HepG2 (cell line): ENCODE data around the gene PRM3. TPM values are rescaled to one million over a fixed set of nuclear protein-coding genes. Genes with fewer than 3 reads are reported as not detected.

ENCODE experiments used
- EHMT2 ChIP-seq: fragments of 200-600 bp; sonication (generic); IDR thresholded peaks from 2 replicates; pipeline ENCODE4 v1.7.0; 2017; ENCODE audit warnings: antibody characterized with exemption, low read depth, low read length, borderline replicate concordance
- NRL ChIP-seq: sonication (generic); formaldehyde crosslinking; IDR thresholded peaks from 2 replicates; pipeline ENCODE4 v1.5.0; 2020; ENCODE audit warnings: missing genetic modification reagents, mild to moderate bottlenecking, moderate library complexity, borderline replicate concordance
- ZNF20 ChIP-seq: sonication (generic); formaldehyde crosslinking; IDR thresholded peaks from 2 replicates; pipeline ENCODE4 v1.4.0; 2020; ENCODE audit warnings: mild to moderate bottlenecking, moderate library complexity, missing genetic modification reagents
- ZNF879 ChIP-seq: sonication (generic); formaldehyde crosslinking; IDR thresholded peaks from 2 replicates; pipeline ENCODE4 v1.8.1; 2023; ENCODE audit warnings: missing genetic modification reagents
- polyA plus RNA-seq, 8 experiments: library from polyadenylated mRNA; depleted of rRNA in 3 of 8; stranded (reverse) in 7 of 8; unstranded in 1 of 8; fragments of >200 nt; fragmentation: Illumina TruSeq in 4 of 8; extraction: Trizol in 4 of 8; gene quantifications; 2 replicates each; pipeline versions ENCODE4 v1.2.1 to v1.2.3, GENCODE V29; 2011 to 2016; ENCODE audit warnings: low read depth in 4 of 8, missing spikeins in 1 of 8, mixed read lengths in 1 of 8; ENCODE audit not compliant: insufficient read depth in 1 of 8
- total RNA-seq, 5 experiments: library from RNA; depleted of rRNA; stranded (reverse); fragments of >200 nt; fragmentation: Illumina TruSeq; extraction: Trizol; gene quantifications; 2 replicates each; pipeline ENCODE4 v1.2.3, GENCODE V29; 2016; ENCODE audit warnings: low read depth in 1 of 5
- TF ChIP-seq, protein P1 (sequence below): sonication (generic); formaldehyde crosslinking; IDR thresholded peaks from 2 replicates; pipeline ENCODE4 v1.4.0; 2020; ENCODE audit warnings: missing genetic modification reagents, borderline replicate concordance
- TF ChIP-seq, protein P2 (sequence below): sonication (generic); formaldehyde crosslinking; IDR thresholded peaks from 2 replicates; pipeline ENCODE4 v1.4.0; 2020; ENCODE audit warnings: missing genetic modification reagents, mild to moderate bottlenecking, borderline replicate concordance
- TF ChIP-seq, protein P3 (sequence below): IDR thresholded peaks from 2 replicates; pipeline ENCODE4 v1.6.1; 2012; ENCODE audit warnings: low read depth, low read length, improper control_type of control experiment
- TF ChIP-seq, protein P4 (sequence below): sonication (generic); formaldehyde crosslinking; conservative IDR thresholded peaks from 2 replicates; pipeline ENCODE4 v1.4.0; 2020; ENCODE audit warnings: missing genetic modification reagents
- TF ChIP-seq, protein P5 (sequence below): sonication (generic); formaldehyde crosslinking; IDR thresholded peaks from 2 replicates; pipeline ENCODE4 v1.4.0; 2020; ENCODE audit warnings: low read depth, mild to moderate bottlenecking, missing genetic modification reagents
- TF ChIP-seq, protein P6 (sequence below): sonication (generic); formaldehyde crosslinking; IDR thresholded peaks from 2 replicates; pipeline ENCODE4 v1.4.0; 2020; ENCODE audit warnings: mild to moderate bottlenecking, missing genetic modification reagents

PRM3 gene
- total and polyA plus RNA-seq, 2 of the 13 experiments (the other 11 are each of a cell fraction or from before 2014, with no cell fraction given) = not detected

DNA sequence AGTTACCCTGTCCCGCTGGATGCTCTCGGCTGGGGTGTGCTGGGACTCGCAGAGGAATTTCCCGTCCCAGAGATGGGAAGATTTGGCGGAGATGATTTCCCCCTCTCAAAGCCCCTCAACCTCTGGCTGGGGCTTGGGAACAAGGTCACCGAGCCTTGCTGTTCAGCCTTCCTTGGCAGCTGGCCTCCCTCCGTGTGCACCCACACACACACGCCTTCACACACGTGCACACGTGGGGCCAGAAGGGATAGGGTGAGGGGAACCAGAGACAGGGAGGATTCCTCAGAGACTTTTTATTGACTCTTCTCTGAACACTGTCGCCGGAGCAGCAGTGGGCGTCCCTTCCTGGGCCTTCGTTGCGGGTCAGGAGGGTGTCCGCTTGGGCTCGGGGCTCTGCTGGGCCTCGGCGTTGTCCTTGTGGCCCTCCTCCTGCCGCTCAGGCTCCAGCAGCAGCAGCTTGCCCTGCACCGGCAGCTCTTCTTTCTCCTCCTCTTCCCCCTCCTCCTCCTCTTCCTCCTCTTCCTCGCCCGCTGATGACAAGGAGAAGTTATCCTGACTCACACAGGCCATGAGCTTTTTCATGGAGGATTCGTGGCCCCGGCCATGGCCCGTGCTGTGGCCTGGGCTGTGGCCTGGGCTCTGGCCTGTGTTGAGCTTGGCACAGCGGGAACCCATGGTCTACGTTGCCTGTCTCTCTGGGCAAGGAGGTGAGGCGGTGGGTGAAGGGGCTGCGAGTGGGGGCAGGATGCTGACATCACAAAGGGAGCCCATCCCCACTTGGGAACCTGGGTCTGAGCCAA, at the start of gene PRM3 (continued):
- TF ChIP-seq, protein P1, sequence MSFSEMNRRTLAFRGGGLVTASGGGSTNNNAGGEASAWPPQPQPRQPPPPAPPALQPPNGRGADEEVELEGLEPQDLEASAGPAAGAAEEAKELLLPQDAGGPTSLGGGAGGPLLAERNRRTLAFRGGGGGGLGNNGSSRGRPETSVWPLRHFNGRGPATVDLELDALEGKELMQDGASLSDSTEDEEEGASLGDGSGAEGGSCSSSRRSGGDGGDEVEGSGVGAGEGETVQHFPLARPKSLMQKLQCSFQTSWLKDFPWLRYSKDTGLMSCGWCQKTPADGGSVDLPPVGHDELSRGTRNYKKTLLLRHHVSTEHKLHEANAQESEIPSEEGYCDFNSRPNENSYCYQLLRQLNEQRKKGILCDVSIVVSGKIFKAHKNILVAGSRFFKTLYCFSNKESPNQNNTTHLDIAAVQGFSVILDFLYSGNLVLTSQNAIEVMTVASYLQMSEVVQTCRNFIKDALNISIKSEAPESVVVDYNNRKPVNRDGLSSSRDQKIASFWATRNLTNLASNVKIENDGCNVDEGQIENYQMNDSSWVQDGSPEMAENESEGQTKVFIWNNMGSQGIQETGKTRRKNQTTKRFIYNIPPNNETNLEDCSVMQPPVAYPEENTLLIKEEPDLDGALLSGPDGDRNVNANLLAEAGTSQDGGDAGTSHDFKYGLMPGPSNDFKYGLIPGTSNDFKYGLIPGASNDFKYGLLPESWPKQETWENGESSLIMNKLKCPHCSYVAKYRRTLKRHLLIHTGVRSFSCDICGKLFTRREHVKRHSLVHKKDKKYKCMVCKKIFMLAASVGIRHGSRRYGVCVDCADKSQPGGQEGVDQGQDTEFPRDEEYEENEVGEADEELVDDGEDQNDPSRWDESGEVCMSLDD (CRISPR knock-in tag) = no peak
- TF ChIP-seq, protein P2, sequence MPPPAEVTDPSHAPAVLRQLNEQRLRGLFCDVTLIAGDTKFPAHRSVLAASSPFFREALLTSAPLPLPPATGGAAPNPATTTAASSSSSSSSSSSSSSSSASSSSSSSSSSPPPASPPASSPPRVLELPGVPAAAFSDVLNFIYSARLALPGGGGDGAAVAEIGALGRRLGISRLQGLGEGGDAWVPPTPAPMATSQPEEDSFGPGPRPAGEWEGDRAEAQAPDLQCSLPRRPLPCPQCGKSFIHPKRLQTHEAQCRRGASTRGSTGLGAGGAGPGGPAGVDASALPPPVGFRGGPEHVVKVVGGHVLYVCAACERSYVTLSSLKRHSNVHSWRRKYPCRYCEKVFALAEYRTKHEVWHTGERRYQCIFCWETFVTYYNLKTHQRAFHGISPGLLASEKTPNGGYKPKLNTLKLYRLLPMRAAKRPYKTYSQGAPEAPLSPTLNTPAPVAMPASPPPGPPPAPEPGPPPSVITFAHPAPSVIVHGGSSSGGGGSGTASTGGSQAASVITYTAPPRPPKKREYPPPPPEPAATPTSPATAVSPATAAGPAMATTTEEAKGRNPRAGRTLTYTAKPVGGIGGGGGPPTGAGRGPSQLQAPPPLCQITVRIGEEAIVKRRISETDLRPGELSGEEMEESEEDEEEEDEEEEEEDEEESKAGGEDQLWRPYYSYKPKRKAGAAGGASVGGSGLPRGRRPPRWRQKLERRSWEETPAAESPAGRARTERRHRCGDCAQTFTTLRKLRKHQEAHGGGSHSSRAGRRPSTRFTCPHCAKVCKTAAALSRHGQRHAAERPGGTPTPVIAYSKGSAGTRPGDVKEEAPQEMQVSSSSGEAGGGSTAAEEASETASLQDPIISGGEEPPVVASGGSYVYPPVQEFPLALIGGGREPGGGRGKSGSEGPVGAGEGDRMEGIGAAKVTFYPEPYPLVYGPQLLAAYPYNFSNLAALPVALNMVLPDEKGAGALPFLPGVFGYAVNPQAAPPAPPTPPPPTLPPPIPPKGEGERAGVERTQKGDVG (CRISPR knock-in tag) = peak; percentile 21; the same call in 1 of the 2 replicates
- TF ChIP-seq NRL (CRISPR knock-in tag) = peak; percentile 86
- TF ChIP-seq, protein P3, sequence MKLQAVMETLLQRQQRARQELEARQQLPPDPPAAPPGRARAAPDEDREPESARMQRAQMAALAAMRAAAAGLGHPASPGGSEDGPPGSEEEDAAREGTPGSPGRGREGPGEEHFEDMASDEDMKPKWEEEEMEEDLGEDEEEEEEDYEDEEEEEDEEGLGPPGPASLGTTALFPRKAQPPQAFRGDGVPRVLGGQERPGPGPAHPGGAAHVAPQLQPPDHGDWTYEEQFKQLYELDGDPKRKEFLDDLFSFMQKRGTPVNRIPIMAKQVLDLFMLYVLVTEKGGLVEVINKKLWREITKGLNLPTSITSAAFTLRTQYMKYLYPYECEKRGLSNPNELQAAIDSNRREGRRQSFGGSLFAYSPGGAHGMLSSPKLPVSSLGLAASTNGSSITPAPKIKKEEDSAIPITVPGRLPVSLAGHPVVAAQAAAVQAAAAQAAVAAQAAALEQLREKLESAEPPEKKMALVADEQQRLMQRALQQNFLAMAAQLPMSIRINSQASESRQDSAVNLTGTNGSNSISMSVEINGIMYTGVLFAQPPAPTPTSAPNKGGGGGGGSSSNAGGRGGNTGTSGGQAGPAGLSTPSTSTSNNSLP = no peak
- no peak for TF ChIP-seq EHMT2
- TF ChIP-seq, protein P4, sequence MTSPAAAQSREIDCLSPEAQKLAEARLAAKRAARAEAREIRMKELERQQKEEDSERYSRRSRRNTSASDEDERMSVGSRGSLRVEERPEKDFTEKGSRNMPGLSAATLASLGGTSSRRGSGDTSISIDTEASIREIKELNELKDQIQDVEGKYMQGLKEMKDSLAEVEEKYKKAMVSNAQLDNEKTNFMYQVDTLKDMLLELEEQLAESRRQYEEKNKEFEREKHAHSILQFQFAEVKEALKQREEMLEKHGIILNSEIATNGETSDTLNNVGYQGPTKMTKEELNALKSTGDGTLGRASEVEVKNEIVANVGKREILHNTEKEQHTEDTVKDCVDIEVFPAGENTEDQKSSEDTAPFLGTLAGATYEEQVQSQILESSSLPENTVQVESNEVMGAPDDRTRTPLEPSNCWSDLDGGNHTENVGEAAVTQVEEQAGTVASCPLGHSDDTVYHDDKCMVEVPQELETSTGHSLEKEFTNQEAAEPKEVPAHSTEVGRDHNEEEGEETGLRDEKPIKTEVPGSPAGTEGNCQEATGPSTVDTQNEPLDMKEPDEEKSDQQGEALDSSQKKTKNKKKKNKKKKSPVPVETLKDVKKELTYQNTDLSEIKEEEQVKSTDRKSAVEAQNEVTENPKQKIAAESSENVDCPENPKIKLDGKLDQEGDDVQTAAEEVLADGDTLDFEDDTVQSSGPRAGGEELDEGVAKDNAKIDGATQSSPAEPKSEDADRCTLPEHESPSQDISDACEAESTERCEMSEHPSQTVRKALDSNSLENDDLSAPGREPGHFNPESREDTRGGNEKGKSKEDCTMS (CRISPR knock-in tag) = no peak
- no peak for TF ChIP-seq ZNF879 (CRISPR knock-in tag)
- TF ChIP-seq, protein P5, sequence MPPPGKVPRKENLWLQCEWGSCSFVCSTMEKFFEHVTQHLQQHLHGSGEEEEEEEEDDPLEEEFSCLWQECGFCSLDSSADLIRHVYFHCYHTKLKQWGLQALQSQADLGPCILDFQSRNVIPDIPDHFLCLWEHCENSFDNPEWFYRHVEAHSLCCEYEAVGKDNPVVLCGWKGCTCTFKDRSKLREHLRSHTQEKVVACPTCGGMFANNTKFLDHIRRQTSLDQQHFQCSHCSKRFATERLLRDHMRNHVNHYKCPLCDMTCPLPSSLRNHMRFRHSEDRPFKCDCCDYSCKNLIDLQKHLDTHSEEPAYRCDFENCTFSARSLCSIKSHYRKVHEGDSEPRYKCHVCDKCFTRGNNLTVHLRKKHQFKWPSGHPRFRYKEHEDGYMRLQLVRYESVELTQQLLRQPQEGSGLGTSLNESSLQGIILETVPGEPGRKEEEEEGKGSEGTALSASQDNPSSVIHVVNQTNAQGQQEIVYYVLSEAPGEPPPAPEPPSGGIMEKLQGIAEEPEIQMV (CRISPR knock-in tag) = no peak
- no peak; the same call in 1 of the 2 replicates for TF ChIP-seq ZNF20
- TF ChIP-seq, protein P6, sequence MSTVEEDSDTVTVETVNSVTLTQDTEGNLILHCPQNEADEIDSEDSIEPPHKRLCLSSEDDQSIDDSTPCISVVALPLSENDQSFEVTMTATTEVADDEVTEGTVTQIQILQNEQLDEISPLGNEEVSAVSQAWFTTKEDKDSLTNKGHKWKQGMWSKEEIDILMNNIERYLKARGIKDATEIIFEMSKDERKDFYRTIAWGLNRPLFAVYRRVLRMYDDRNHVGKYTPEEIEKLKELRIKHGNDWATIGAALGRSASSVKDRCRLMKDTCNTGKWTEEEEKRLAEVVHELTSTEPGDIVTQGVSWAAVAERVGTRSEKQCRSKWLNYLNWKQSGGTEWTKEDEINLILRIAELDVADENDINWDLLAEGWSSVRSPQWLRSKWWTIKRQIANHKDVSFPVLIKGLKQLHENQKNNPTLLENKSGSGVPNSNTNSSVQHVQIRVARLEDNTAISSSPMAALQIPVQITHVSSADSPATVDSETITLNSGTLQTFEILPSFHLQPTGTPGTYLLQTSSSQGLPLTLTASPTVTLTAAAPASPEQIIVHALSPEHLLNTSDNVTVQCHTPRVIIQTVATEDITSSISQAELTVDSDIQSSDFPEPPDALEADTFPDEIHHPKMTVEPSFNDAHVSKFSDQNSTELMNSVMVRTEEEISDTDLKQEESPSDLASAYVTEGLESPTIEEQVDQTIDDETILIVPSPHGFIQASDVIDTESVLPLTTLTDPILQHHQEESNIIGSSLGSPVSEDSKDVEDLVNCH = 0 out of 2 replicates have a peak, but pooled peaks have one; percentile 3
